AG09319 (cell line): ENCODE data around the gene ANKRD52.

Experiments used
- DNase-seq: peaks from one replicate; pipeline ENCODE4 v3.0.0-alpha.2; 2010; ENCODE audit warnings: low read depth; ENCODE audit errors: extremely low read depth
- CTCF ChIP-seq: IDR thresholded peaks from 2 replicates; pipeline ENCODE4 v1.5.1; 2011; ENCODE audit warnings: low read depth, mild to moderate bottlenecking, inconsistent platforms, low read length, moderate library complexity

ANKRD52 gene

GRCh38 chr12:56258068-56258819, at the start of gene ANKRD52:
Gene ANKRD52 (minus strand): TSS chr12:56258384. CDS start chr12:56258269, 115 bp downstream.
- DNase-seq = no peak
- peak; percentile 40 for TF ChIP-seq CTCF

GRCh38 chr12:56307221-56307965, 49.2 kb upstream of the ANKRD52 start:
- TF ChIP-seq CTCF = no peak
- DNase-seq = no peak

GRCh38 chr12:56304872-56305590, 46.8 kb upstream of the ANKRD52 start:
- no peak for TF ChIP-seq CTCF
- DNase-seq = no peak

GRCh38 chr12:56304276-56304675, 46.1 kb upstream of the ANKRD52 start:
- no peak for TF ChIP-seq CTCF
- no peak for DNase-seq

- TF ChIP-seq CTCF = no peak
- DNase-seq = no peak
Observed at GRCh38 chr12:56300644-56301464, 42.7 kb upstream of the ANKRD52 start.

- peak; percentile 92 for DNase-seq
- no peak for TF ChIP-seq CTCF
Observed at GRCh38 chr12:56299853-56300643, 41.9 kb upstream of the ANKRD52 start, which contains the start of gene CS. Gene CS (minus strand): TSS chr12:56300330. CDS start chr12:56300201, 129 bp downstream.
